Effector memory CD8-positive, alpha-beta T cell (primary cell): ENCODE measurements around the gene SCN8A.

Source experiments
- ATAC-seq: fragments of 150-1000 bp; cut with Tn5 transposase; replicated peaks from 2 replicates; pipeline ENCODE4 v1.10.0; 2021; ENCODE audit warnings: mild to moderate bottlenecking, moderate library complexity
- DNase-seq, 3 experiments: peaks; one replicate each; pipeline ENCODE4 v3.0.0; 2021
- H3K27ac Mint-ChIP-seq, 2 donors: one replicate each; pipeline ENCODE4 v1.8.0; 2022; ENCODE audit warnings: mild to moderate bottlenecking in 2 of 2, mixed read lengths in 2 of 2, moderate library complexity in 2 of 2
- H3K27me3 Mint-ChIP-seq, 2 donors: one replicate each; pipeline ENCODE4 v1.8.0; 2022; ENCODE audit warnings: mixed read lengths in 2 of 2
- H3K36me3 Mint-ChIP-seq: one replicate; pipeline ENCODE4 v1.8.0; 2022; ENCODE audit warnings: mild to moderate bottlenecking, moderate library complexity, mixed read lengths; ENCODE audit not compliant: insufficient read depth
- H3K4me1 Mint-ChIP-seq, 2 donors: one replicate each; pipeline ENCODE4 v1.8.0; 2022; ENCODE audit warnings: low read depth in 2 of 2, mixed read lengths in 2 of 2
- H3K4me3 Mint-ChIP-seq, 2 donors: one replicate each; pipeline ENCODE4 v1.8.0; 2022; ENCODE audit warnings: mild to moderate bottlenecking in 2 of 2, mixed read lengths in 2 of 2, moderate library complexity in 2 of 2
- H3K9me3 Mint-ChIP-seq, 2 donors: one replicate each; pipeline ENCODE4 v1.8.0; 2022; ENCODE audit warnings: mixed read lengths in 2 of 2

SCN8A gene

DNA sequence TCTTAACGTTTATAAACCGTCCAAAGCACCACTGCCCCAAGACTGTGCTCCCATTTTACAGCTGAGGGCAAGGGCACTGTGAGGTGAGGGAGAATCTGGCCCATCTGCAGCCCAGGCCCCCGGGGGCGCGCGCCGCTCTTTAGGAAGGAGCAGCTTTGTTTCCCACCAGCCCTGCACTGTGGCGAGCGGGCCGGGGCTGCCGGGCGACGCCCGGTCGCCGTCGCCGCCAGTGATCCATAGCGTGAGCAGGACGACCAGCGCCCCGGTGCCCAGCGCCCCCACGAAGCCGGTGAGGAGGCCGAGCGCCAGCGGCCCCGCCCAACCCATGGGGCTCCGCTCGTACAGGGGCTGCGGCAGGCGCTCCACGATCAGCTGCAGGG lies 222.9 kb downstream of the SCN8A start:
- ATAC-seq = no peak
- peaks cover 8 to 9% of the 10 kb centered on the region in 2 donors for H3K4me1 Mint-ChIP-seq
- peaks cover 3% of the 10 kb centered on the region for H3K36me3 Mint-ChIP-seq
- H3K27ac Mint-ChIP-seq = no peak overlapping the region
- DNase-seq = no peak
- peak overlapping the region; percentile 61 to 66 for H3K4me3 Mint-ChIP-seq
- peaks cover 0 to 6% of the 10 kb centered on the region in 2 donors for H3K27me3 Mint-ChIP-seq
- no peaks in the 10 kb centered on the region for H3K9me3 Mint-ChIP-seq

DNA sequence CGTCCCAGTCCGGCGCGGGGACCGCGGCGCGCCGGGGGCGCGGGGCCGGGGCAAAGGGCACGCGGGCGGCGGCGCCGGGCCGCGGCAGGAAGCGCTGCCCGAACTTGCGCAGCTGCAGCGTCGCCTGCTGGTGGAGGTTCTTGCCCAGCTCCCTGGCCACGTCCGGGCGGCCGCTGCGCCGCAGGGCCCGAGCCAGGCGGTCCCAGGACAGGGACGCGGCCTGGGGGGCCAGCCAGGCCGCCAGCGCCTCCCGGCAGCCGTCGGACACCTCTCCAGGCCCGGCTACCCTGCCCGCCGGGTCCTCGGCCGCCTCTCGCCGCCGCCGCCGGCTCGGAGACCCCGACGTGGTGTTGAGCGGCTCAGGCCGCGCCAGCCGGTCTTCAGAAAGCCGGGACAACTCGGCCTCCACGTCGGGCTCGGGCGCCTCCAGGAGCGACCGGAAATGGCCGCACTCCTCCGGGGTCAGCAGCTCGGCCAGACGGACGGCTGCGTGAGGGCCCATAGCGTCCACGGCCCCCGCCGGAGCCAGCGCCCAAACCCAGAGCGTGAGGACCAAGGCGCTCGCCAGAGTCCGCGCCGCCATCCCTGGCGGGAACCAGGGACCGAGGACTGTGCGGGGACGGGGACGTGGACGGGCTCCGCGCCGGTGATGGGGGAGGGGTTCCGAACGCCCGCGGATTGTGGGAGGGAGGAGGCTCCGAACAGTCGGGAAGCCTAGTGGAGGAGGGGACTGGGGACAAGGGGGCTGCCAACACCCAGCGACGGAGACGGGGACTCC lies 223.5 kb downstream of the SCN8A start:
- H3K4me1 Mint-ChIP-seq = peaks cover 8 to 9% of the 10 kb centered on the region in 2 donors
- ATAC-seq = peak; percentile 94
- no peaks in the 10 kb centered on the region for H3K9me3 Mint-ChIP-seq
- peak; percentile 51 to 59 (median 55) for DNase-seq
- peaks cover 0 to 6% of the 10 kb centered on the region in 2 donors for H3K27me3 Mint-ChIP-seq
- peaks cover 3% of the 10 kb centered on the region for H3K36me3 Mint-ChIP-seq
- peak overlapping the region; percentile 22 to 70 for H3K27ac Mint-ChIP-seq
- H3K4me3 Mint-ChIP-seq = peak overlapping the region; percentile 75 to 82

DNA sequence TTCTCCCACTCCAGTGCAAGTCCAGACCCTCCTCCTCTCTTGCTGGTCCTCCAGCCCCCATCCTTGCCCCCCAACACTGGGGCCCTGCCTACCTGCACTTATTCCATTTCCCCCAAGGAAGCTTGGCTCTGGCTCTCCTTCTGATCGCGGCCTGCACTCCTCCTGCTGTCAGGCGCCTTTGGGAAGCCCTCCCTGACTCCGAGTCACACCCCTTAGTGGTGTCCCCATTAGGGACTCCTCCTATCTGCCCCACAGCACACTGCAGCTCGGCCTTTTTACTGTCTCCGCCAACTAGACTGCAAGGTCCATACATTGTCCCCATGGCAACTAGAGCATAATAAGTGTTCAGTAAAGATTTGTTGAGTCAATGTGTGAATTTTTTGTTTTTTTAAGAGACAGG lies 224.5 kb downstream of the SCN8A start:
- H3K36me3 Mint-ChIP-seq = peaks cover 3% of the 10 kb centered on the region
- no peak for DNase-seq
- H3K27ac Mint-ChIP-seq = peak overlapping the region; percentile 22 to 70
- ATAC-seq = no peak
- no peaks in the 10 kb centered on the region for H3K9me3 Mint-ChIP-seq
- H3K27me3 Mint-ChIP-seq = peaks cover 0 to 6% of the 10 kb centered on the region in 2 donors
- peaks cover 9 to 12% of the 10 kb centered on the region in 2 donors for H3K4me1 Mint-ChIP-seq
- peak overlapping the region; percentile 75 to 82 for H3K4me3 Mint-ChIP-seq

DNA sequence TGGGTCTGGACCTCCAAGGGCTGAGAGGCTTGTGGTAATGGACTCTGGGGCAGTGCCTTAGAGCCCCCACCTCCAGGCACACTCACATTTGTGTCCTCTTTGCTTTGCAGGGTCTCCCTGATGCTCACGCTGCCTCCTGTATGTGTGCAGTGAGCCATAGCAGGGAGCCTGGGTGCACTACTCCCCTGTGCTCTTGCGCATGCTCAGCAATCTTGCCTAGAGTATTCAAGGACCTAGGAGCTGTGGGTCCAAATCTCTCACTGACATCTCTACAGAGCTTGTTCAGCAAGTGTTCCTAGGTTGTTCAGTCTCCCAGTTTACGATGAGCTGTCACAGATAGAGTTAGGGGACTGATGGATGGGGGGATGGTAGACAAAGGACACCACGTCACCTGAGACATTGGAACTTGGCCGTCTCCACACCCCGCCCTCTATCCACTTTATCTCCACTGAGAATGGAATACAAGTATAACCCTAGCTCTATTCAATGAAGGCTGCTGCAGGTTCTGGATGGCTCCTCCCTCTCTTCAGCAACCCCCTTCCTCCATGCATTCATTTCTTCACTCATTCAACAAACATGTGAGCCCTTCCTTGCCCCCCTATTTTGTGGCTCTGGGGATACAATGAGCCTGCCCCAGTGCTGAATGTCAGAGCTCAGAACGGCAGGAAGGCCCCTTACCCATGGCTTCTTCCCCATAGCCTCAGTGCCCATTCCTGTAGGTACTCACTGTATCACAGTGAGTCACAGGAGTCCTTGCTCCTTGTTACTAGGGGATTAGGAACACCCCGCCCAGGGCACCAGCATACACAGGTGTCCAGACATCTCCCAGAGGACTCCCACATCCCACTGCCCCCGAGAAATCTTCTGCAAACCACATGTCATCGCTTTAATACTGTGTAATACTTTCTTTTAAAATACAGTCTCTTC lies 226.3 kb downstream of the SCN8A start:
- DNase-seq (no peak), ATAC-seq (no peak)
- Mint-ChIP-seq H3K9me3 (no peaks in the 10 kb centered on the region), H3K27ac (peak overlapping the region in 1 of 2 donors; percentile 59), H3K27me3 (peaks cover 0 to 6% of the 10 kb centered on the region in 2 donors), H3K4me3 (no peak overlapping the region), H3K4me1 (peaks cover 9 to 16% of the 10 kb centered on the region in 2 donors), H3K36me3 (peaks cover 3% of the 10 kb centered on the region)

DNA sequence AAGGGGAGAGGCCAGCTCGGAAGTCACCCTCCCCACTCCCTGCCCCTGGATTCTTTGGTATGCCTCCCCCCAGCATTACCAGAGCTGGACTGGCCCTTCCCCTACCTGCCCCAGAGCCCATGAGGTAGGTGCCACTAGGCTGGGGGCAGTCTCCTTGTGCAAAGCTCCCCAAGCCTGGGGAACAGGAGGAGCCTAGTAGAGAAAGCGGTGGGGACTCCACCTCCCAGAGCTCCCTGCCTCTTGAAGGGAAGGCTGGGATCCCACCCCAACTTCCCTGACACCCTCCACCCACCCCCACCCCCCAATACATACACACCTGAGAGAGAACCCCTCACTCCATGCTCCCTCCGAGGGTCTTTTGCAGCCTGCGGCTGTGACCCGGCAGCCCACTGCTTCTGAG lies 227.1 kb downstream of the SCN8A start:
- Mint-ChIP-seq H3K4me1 (peaks cover 15 to 18% of the 10 kb centered on the region in 2 donors), H3K36me3 (peaks cover 3% of the 10 kb centered on the region), H3K27me3 (peaks cover 0 to 6% of the 10 kb centered on the region in 2 donors), H3K27ac (no peak overlapping the region), H3K9me3 (no peaks in the 10 kb centered on the region), H3K4me3 (no peak overlapping the region)
- no peak for ATAC-seq
- no peak for DNase-seq

DNA sequence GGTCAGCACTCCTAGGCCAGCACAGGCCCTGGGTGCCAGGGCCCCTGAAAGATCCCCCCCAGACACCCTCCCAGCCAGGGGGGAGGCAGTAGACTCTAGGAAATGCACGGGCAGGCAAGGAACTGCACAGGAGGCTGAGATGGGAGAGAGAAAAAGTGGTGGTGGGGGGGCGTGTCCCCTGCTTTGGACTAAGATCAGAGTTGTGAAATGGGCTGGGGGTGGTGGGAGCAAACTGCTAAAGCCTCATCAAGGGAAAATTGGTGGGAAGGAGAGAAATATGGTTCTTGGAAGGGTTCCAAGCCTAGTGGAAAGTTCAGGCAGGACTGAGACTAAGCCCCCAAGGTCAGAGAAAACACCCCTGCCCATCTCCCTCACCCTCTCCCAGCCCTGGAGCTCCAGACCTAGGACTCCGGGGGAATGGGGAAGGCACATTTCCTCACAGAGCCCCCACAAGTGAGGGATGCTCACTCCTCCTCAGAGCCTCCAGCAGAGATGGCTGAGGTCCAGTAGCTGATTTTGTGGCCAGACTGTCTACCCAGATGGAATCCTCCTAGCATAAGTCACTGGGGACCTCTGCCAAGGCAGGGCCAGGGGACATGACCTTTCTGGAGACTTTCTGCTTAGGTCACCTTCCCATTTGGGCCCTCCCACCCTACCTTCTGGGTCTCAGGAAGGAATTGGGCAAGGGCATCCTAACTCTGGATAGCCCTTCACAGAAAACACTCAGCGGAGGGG lies 227.7 kb downstream of the SCN8A start:
- Mint-ChIP-seq H3K36me3 (peaks cover 2% of the 10 kb centered on the region), H3K9me3 (no peaks in the 10 kb centered on the region), H3K4me1 (peaks cover 16 to 18% of the 10 kb centered on the region in 2 donors), H3K4me3 (no peak overlapping the region), H3K27ac (no peak overlapping the region), H3K27me3 (peaks cover 0 to 6% of the 10 kb centered on the region in 2 donors)
- DNase-seq (no peak), ATAC-seq (no peak)

DNA sequence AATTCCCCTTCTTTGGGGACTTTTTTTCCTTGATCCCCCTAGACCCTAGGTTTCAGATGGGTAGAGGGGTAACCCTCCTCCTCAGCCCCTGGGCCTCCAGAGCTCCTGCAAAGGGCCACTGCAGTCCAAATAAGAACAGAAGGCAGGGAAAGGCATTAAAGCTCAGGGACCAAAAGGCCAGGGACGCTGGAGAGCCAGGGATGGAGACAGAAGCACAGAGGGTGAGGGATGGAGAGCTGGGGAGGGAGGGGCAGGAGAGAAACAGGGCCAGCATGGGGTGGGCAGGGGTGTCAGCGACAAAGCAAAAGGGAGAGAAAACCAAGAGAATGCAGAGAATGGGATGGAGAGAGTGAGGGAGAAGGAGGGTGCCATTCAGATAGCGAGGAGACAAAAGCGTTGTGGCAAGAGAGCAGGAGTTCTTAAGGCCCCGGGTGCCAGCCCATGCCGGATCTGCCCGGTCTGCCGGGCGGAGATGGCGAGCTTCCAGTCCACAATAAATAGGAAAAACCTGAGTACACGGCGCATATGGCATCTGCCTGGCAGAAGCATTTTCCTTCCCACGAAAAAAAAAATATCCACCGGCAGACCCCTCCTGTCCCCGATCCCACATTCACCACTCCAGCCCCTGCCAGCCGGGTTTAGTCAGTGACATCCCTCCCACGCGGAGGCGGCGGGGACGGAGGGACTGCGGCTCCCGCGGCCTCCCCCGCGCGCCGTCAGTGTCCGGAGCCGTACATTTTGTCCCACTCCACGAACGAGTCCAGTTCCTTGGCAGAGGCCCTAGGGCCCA lies 228.9 kb downstream of the SCN8A start:
- H3K36me3 Mint-ChIP-seq = no peaks in the 10 kb centered on the region
- H3K27ac Mint-ChIP-seq = peak overlapping the region; percentile 73 to 75
- peaks cover 0 to 6% of the 10 kb centered on the region in 2 donors for H3K27me3 Mint-ChIP-seq
- peak overlapping the region; percentile 72 for H3K4me3 Mint-ChIP-seq
- DNase-seq = no peak
- no peak for ATAC-seq
- H3K4me1 Mint-ChIP-seq = peaks cover 15 to 18% of the 10 kb centered on the region in 2 donors
- H3K9me3 Mint-ChIP-seq = no peaks in the 10 kb centered on the region

DNA sequence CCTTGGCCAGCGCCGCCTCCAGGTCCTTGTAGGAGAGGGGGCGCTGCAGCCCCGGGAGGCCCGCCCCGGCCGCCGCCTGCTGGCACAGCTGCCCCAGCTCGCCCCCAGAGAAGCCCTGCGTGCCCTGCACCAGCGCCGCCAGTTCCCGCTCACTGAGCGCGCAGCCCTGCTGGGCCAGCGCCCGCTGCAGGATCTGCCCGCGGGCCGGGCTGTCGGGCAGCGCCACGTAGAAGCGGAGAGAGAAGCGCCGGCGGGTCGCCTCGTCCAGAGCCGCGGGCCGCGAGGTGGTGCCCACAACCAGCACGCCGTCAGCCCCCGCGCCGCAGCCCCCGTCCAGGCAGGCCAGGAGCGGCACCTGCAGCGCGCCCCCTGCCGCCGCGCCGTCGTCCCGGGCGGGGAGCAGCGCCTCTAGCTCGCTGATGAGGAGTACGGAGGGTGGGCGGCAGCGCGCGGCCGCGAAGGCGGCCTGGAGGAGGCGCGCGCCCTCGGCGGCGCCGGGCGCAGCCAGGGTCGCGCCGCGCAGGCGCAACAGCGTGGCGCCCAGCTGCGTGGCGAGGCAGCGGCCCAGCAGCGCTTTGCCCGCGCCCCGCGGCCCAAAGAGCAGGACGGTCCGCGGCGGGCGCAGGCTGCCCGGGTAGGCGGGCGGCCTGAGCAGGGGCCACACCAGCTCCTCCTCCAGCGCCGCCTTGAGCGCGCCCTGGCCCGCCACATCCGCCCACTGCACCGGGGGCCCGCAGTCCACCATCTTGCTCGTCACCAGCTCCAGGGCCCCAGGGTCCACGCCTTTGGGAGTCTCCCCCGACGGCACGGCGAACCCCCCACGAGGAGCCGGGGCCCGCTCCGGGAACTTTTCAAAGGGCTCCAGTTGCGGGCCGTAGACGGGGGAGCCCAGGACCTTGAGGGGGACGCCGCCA lies 229.8 kb downstream of the SCN8A start:
- H3K27ac Mint-ChIP-seq = no peak overlapping the region
- peak; percentile 79 for ATAC-seq

DNA sequence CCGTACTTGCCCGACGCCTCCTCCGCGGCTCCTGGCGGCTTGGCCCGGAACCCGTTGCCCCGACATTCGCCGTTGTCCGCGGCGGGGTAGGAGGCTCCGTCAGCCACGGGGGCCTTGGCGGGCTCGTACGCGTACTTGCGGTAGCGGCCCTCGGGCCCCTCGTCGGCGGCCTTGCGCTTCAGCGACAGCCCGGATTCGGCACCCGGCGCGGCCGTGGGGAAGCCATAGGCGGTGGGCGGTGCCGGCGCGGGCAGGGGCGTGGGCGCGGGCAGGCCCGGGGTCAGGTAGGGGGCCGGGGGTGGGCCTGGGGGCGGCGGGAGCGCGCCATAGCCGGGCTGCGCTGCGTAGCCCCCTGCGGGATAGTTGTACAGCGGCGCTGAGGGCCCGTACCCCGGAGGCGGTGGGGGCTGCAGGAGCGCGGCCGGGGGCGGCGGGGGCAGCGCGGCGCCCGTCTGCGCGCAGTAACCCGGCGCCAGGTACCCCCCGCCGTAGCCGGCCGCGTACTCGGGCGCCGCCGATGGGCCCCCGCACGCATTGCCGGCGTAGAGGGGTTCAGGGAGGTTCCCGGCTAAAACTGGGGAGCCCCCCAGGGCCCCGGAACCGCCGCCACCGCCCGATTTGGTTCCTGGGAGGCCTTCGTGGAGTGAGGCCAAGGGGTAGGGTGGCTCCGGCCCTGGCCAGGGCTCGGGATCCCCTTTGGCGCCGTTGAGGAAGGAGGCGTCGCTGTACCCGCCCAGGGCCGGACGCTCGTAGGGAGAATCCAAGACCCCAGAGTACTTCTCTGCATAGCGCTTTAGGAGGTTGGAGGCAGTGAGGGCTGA lies 230.6 kb downstream of the SCN8A start:
- H3K9me3 Mint-ChIP-seq = no peaks in the 10 kb centered on the region
- no peaks in the 10 kb centered on the region for H3K27me3 Mint-ChIP-seq
- H3K36me3 Mint-ChIP-seq = no peaks in the 10 kb centered on the region
- DNase-seq = peak in 1 of 3 experiments; percentile 14
- H3K27ac Mint-ChIP-seq = peak overlapping the region in 1 of 2 donors; percentile 77
- peaks cover 7 to 11% of the 10 kb centered on the region in 2 donors for H3K4me1 Mint-ChIP-seq
- peak; percentile 23 for ATAC-seq
- H3K4me3 Mint-ChIP-seq = peak overlapping the region; percentile 45 to 72

More for the DNA sequence above, 229.8 kb downstream of the SCN8A start:
- Mint-ChIP-seq H3K9me3 (no peaks in the 10 kb centered on the region), H3K27me3 (peaks cover 0 to under 1% of the 10 kb centered on the region in 2 donors), H3K36me3 (no peaks in the 10 kb centered on the region), H3K4me3 (peak overlapping the region; percentile 72), H3K4me1 (peaks cover 7 to 11% of the 10 kb centered on the region in 2 donors)
- peak; percentile 72 to 78 (median 76) for DNase-seq

DNA sequence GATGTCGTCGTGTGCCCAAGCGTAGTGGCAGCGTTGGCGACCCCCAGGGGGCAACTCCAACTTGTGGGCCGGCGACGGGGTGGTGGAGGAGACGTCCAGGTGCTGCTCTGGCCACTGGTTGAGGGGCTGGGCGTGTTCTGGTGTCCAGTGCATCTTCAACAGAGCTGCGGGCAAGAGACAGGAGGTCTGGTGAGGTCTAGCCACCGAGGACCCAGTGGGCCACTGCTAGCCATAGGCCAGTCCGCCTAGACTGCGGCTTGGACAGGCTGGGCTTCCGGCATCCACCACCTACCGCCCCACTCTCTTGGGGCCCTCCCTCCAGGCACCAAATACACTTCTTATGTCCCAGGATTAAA lies 231.2 kb downstream of the SCN8A start:
- ATAC-seq (no peak), DNase-seq (no peak)
- Mint-ChIP-seq H3K4me1 (peaks cover 7 to 11% of the 10 kb centered on the region in 2 donors), H3K9me3 (no peaks in the 10 kb centered on the region), H3K27me3 (no peaks in the 10 kb centered on the region), H3K27ac (peak overlapping the region in 1 of 2 donors; percentile 77), H3K4me3 (peak overlapping the region; percentile 35 to 52), H3K36me3 (no peaks in the 10 kb centered on the region)

DNA sequence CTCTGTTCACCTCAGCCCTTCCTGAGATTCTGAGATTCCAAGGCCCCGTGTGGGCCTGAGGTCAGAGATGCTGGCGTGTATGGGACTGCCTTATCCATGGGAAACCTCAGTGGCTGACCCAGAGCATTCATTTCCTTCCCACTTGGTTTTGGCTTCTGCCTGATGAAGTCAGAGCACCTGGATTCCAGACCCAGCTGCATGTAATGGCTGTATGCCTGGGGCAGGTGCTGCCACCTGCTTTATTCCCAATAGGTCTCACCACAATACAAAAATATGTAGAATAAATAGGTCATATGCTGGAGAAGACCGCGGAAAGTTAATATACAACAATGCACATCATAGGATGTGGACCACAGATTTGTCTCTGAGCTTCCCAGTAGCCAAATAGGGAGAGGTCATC lies 231.9 kb downstream of the SCN8A start:
- Mint-ChIP-seq H3K27me3 (peaks cover 0 to 2% of the 10 kb centered on the region in 2 donors), H3K4me1 (peaks cover 8 to 13% of the 10 kb centered on the region in 2 donors), H3K27ac (peak overlapping the region in 1 of 2 donors; percentile 77), H3K9me3 (no peaks in the 10 kb centered on the region), H3K36me3 (no peaks in the 10 kb centered on the region), H3K4me3 (peak overlapping the region in 1 of 2 donors; percentile 52)
- DNase-seq (no peak), ATAC-seq (no peak)
